Right lobe of liver (tissue), 6 donors: Measurements from ENCODE around the gene CHN1. TPM values are rescaled to one million over a fixed set of nuclear protein-coding genes. Genes with fewer than 3 reads are reported as not detected.

Experiments used
- ATAC-seq, 4 donors: fragments of 200-7000 bp; cut with Tn5 transposase; one replicate each; pipeline ENCODE4 v1.9.1; 2020; ENCODE audit warnings: mild to moderate bottlenecking in 4 of 4, moderate library complexity in 4 of 4
- DNase-seq, 3 donors: peaks; one replicate each; pipeline ENCODE4 v3.0.0-alpha.2; 2020
- H3K27ac ChIP-seq, 3 donors: fragments of 200-600 bp; one replicate each; pipeline ENCODE4 v1.8.0; 2022
- H3K27me3 ChIP-seq, 2 donors: fragments of 200-600 bp; one replicate each; pipeline ENCODE4 v1.8.0; 2022
- H3K36me3 ChIP-seq, 4 donors: fragments of 200-600 bp; sonication (generic) in 1 of 4; one replicate each; pipeline versions ENCODE4 v1.5.1 to v1.8.0; 2017 to 2022; ENCODE audit warnings: control low read depth in 1 of 4
- H3K4me1 ChIP-seq, 4 donors: fragments of 200-600 bp; sonication (generic) in 1 of 4; one replicate each; pipeline versions ENCODE4 v1.5.1 to v1.8.0; 2017 to 2022; ENCODE audit warnings: control low read depth in 1 of 4
- H3K4me3 ChIP-seq, 3 donors: fragments of 200-600 bp; one replicate each; pipeline ENCODE4 v1.8.0; 2022
- H3K9me3 ChIP-seq, 4 donors: fragments of 200-600 bp; sonication (generic) in 1 of 4; one replicate each; pipeline versions ENCODE4 v1.5.1 to v1.8.0; 2017 to 2022; ENCODE audit warnings: control low read depth in 1 of 4
- CTCF ChIP-seq, 4 donors: fragments of 200-600 bp in 3 of 4; fragments of 450-650 bp in 1 of 4; IDR thresholded peaks; one replicate each; pipeline versions ENCODE4 v1.5.1 to v1.8.0; 2016 to 2022; ENCODE audit warnings: antibody characterized with exemption in 4 of 4, mild to moderate bottlenecking in 2 of 4
- POLR2A ChIP-seq: fragments of 450-650 bp; IDR thresholded peaks from one replicate; pipeline ENCODE4 v1.6.1; 2017; ENCODE audit warnings: antibody characterized with exemption, mild to moderate bottlenecking
- WGBS: methylation state at CpG from one replicate; pipeline ENCODE4 v1.1.6; 2018; ENCODE audit warnings: low coverage, low lambda C conversion rate; ENCODE audit not compliant: insufficient coverage; ENCODE audit errors: missing lambda C conversion rate; 5-methylcytosine and 5-hydroxymethylcytosine counted together
- intact Hi-C, 2 donors: fragments of 100-400 bp; cut with DNase I; formaldehyde crosslinking; loops; one replicate each; pipeline versions ENCODE4 v1.11.2 to v1.14.1; 2022
- total RNA-seq, 6 experiments: library from RNA; depleted of rRNA in 2 of 6; stranded (reverse); fragments of >200 nt in 2 of 6; fragmentation: NEBNext Ultra II Directional in 3 of 6; extraction: Animal tissue kit (Norgen Biotek cat#: 25700) in 3 of 6; gene quantifications; one replicate each; pipeline versions ENCODE4 v1.1.0 to v1.2.4, GENCODE V29; 2016 to 2023
- donor health status: DM: no; HTN: yes; CAD: no.
- donor health status: DM: no; HTN: no; CAD: no.
- donor health status: DM: no; HTN: no; CAD: no.
- donor health status: DM: no; HTN: yes; CAD: no.
- donor health status: DM: no; HTN: yes; CAD: no.

The CHN1 gene
- total RNA-seq, 6 experiments from 2014 or later: 1.0 to 2.8 (median 1.4) TPM

GRCh38 chr2:174765576-174765975, 239.6 kb downstream of the CHN1 start:
- WGBS: 76% methylated on average over 2 of the region's 4 CpGs
- H3K9me3 ChIP-seq: no peaks in the 10 kb centered on the region
- no peak overlapping the region for H3K4me3 ChIP-seq
- intact Hi-C loops: no loop called here
- ATAC-seq (no peak), DNase-seq (no peak)
- no peak for TF ChIP-seq POLR2A
- no peaks in the 10 kb centered on the region for H3K36me3 ChIP-seq
- H3K27ac ChIP-seq: no peak overlapping the region
- no peaks in the 10 kb centered on the region for H3K4me1 ChIP-seq
- H3K27me3 ChIP-seq: no peaks in the 10 kb centered on the region

GRCh38 chr2:174764280-174765255, 240.6 kb downstream of the CHN1 start, which contains the start of gene CHRNA1:
Gene CHRNA1, minus strand, starts transcription at chr2:174764472. Its CDS starts 78 bp downstream, at chr2:174764394.
- peak in 3 of 4 donors; percentile 22 to 38 (median 38) for ATAC-seq
- 76% methylated on average over 7 of the region's 13 CpGs for WGBS

GRCh38 chr2:174763780-174764179, 241.4 kb downstream of the CHN1 start:
- no peak overlapping the region for H3K4me3 ChIP-seq
- no peak for TF ChIP-seq POLR2A
- no peak for TF ChIP-seq CTCF (IDR thresholded peaks at IDR 0.05)
- whole genome bisulfite sequencing: 69% methylated on average over 4 of the region's 4 CpGs

More at GRCh38 chr2:174764280-174765255, 240.6 kb downstream of the CHN1 start, which contains the start of gene CHRNA1:
- Histone ChIP-seq H3K36me3 (no peaks in the 10 kb centered on the region), H3K27me3 (no peaks in the 10 kb centered on the region), H3K4me3 (no peak within 1 kb of the TSS), H3K4me1 (no peaks in the 10 kb centered on the region), H3K27ac (no peak within 1 kb of the TSS), H3K9me3 (no peaks in the 10 kb centered on the region)
- no peak for DNase-seq
- TF ChIP-seq POLR2A (no peak), CTCF (IDR thresholded peaks at IDR 0.05) (no peak)
- intact Hi-C loops: no loop called here

GRCh38 chr2:174762464-174762863, 242.7 kb downstream of the CHN1 start:
- Histone ChIP-seq H3K4me3 (no peak overlapping the region), H3K36me3 (no peaks in the 10 kb centered on the region), H3K27ac (no peak overlapping the region), H3K4me1 (no peaks in the 10 kb centered on the region), H3K27me3 (no peaks in the 10 kb centered on the region), H3K9me3 (no peaks in the 10 kb centered on the region)
- ATAC-seq: no peak
- 46% methylated on average over 4 of the region's 5 CpGs for WGBS
- intact Hi-C loops: no loop called here
- DNase-seq: no peak
- TF ChIP-seq CTCF (IDR thresholded peaks at IDR 0.05): no peak
- no peak for TF ChIP-seq POLR2A

More at GRCh38 chr2:174763780-174764179, 241.4 kb downstream of the CHN1 start:
- intact Hi-C loops: no loop called here
- Histone ChIP-seq H3K36me3 (no peaks in the 10 kb centered on the region), H3K4me1 (no peaks in the 10 kb centered on the region), H3K9me3 (no peaks in the 10 kb centered on the region), H3K27me3 (no peaks in the 10 kb centered on the region), H3K27ac (no peak overlapping the region)
- no peak for ATAC-seq
- no peak for DNase-seq

- no peaks in the 10 kb centered on the region for H3K27me3 ChIP-seq
- DNase-seq (no peak), ATAC-seq (no peak)
- H3K36me3 ChIP-seq: no peaks in the 10 kb centered on the region
- TF ChIP-seq CTCF (IDR thresholded peaks at IDR 0.05): no peak
- no peak for TF ChIP-seq POLR2A
- intact Hi-C loops: no loop called here
- no peaks in the 10 kb centered on the region for H3K4me1 ChIP-seq
- no peak overlapping the region for H3K27ac ChIP-seq
- no peak overlapping the region for H3K4me3 ChIP-seq
- H3K9me3 ChIP-seq: no peaks in the 10 kb centered on the region
Observed at GRCh38 chr2:174761837-174762236, 243.3 kb downstream of the CHN1 start.
